ENCODE measurements around the gene NPHP3. TPM values are rescaled to one million over a fixed set of nuclear protein-coding genes. Genes with fewer than 3 reads are reported as not detected.

NPHP3 gene
- total and polyA plus RNA-seq, 2 experiments from 2014 or later: 11.6 to 27.2 TPM

DNA sequence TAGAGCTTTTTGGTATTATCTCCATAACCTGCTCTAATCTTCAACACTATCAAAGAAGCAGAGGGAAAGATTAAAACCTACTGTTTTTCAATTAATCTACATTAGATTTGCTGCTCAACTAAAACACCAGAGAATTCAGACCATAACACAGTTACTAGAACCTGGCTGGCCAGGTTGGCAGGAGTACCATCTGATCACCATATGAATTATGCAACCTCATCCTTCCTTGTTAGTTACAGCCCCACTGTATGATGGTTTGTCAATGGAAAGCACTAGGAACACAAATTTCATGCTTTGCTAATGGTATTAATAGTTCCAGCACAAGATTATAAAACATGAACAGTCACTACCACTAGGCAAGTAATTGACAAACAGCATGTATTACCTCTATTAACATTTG, 5.8 kb downstream of the NPHP3 start:
- no peak for TF ChIP-seq EZH2 (IDR thresholded peaks at IDR 0.05; ENCODE audit: insufficient read depth, poor library complexity, severe bottlenecking)
- TF ChIP-seq EZH2phosphoT487 (IDR thresholded peaks at IDR 0.05; ENCODE audit: insufficient read depth, low read depth): no peak
- H4K20me1 ChIP-seq (ENCODE audit: insufficient read depth): 0 out of 2 replicates have a peak, but pooled peaks cover 4% of the 10 kb centered on the region
- in situ Hi-C loops (cut with MboI): loop anchor here (25.0 kb wide), 1 partner anchor 896 kb away; no protein-coding TSS in a partner anchor
- no peaks in the 10 kb centered on the region for H3F3A ChIP-seq (ENCODE audit: insufficient read depth)
- H3K9me2 ChIP-seq (ENCODE audit: insufficient read depth): no peaks in the 10 kb centered on the region
- H3K4me2 ChIP-seq (ENCODE audit: unreplicated experiment): no peak overlapping the region
- no peak overlapping the region for H2AFZ ChIP-seq
- H3K4me3 ChIP-seq: no peak overlapping the region
- no peaks in the 10 kb centered on the region for H3K9me3 ChIP-seq (ENCODE audit: low read depth)
- H3K79me2 ChIP-seq (ENCODE audit: insufficient read depth): peaks cover 53% of the 10 kb centered on the region
- peaks cover 14% of the 10 kb centered on the region; the same call in 1 of the 2 replicates for H3K4me1 ChIP-seq (ENCODE audit: insufficient read depth)
- H3K27me3 ChIP-seq (replicated peaks; ENCODE audit: insufficient read depth): no peaks in the 10 kb centered on the region
- H3K36me3 ChIP-seq (ENCODE audit: low read depth): peaks cover 35% of the 10 kb centered on the region
- H3K27ac ChIP-seq: no peak overlapping the region
- no peak overlapping the region for H3K9ac ChIP-seq
- no peak for DNase-seq

- no peaks in the 10 kb centered on the region for H3K27me3 ChIP-seq (replicated peaks; ENCODE audit: insufficient read depth)
- TF ChIP-seq EZH2phosphoT487 (IDR thresholded peaks at IDR 0.05; ENCODE audit: insufficient read depth, low read depth) (no peak), EZH2 (IDR thresholded peaks at IDR 0.05; ENCODE audit: insufficient read depth, poor library complexity, severe bottlenecking) (no peak)
- H3K79me2 ChIP-seq (ENCODE audit: insufficient read depth): peaks cover 31% of the 10 kb centered on the region
- no peak overlapping the region for H3K4me3 ChIP-seq
- no peaks in the 10 kb centered on the region; the same call in 1 of the 2 replicates for H3K4me1 ChIP-seq (ENCODE audit: insufficient read depth)
- peaks cover 35% of the 10 kb centered on the region for H3K36me3 ChIP-seq (ENCODE audit: low read depth)
- H3F3A ChIP-seq (ENCODE audit: insufficient read depth): no peaks in the 10 kb centered on the region
- H3K27ac ChIP-seq: no peak overlapping the region
- 90 to 91% methylated on average over 5 of the region's 5 CpGs for WGBS, 2 experiments (ENCODE audit: low coverage in 1 of 2, low lambda C conversion rate in 2 of 2, missing lambda C conversion rate in 2 of 2)
- no peak overlapping the region for H3K9ac ChIP-seq
- H3K9me2 ChIP-seq (ENCODE audit: insufficient read depth): no peaks in the 10 kb centered on the region
- in situ Hi-C loops (cut with MboI): loop anchor here (25.0 kb wide), 1 partner anchor 898 kb away; no protein-coding TSS in a partner anchor
- no peaks in the 10 kb centered on the region for H4K20me1 ChIP-seq (ENCODE audit: insufficient read depth)
- no peak overlapping the region for H3K4me2 ChIP-seq (ENCODE audit: unreplicated experiment)
- no peaks in the 10 kb centered on the region for H3K9me3 ChIP-seq (ENCODE audit: low read depth)
- no peak overlapping the region for H2AFZ ChIP-seq
- no peak for DNase-seq
Observed at GRCh38 chr3:132713977-132714727, 8.1 kb downstream of the NPHP3 start.

- no peak overlapping the region for H3K4me2 ChIP-seq (ENCODE audit: unreplicated experiment)
- no peaks in the 10 kb centered on the region for H3F3A ChIP-seq (ENCODE audit: insufficient read depth)
- in situ Hi-C loops (cut with MboI): loop anchor here (25.0 kb wide), 1 partner anchor 902 kb away; no protein-coding TSS in a partner anchor
- H4K20me1 ChIP-seq (ENCODE audit: insufficient read depth): no peaks in the 10 kb centered on the region
- H3K27ac ChIP-seq: no peak overlapping the region
- H3K9me2 ChIP-seq (ENCODE audit: insufficient read depth): no peaks in the 10 kb centered on the region
- H3K79me2 ChIP-seq (ENCODE audit: insufficient read depth): peaks cover 2% of the 10 kb centered on the region; the same call in 1 of the 2 replicates
- H3K36me3 ChIP-seq (ENCODE audit: low read depth): peaks cover 41% of the 10 kb centered on the region
- WGBS, 2 experiments (ENCODE audit: low coverage in 1 of 2, low lambda C conversion rate in 2 of 2, missing lambda C conversion rate in 2 of 2): 94 to 95% methylated on average over 6 of the region's 6 CpGs
- H3K27me3 ChIP-seq (replicated peaks; ENCODE audit: insufficient read depth): no peaks in the 10 kb centered on the region
- no peak for DNase-seq
- H2AFZ ChIP-seq: no peak overlapping the region
- H3K4me1 ChIP-seq (ENCODE audit: insufficient read depth): no peaks in the 10 kb centered on the region
- no peak overlapping the region for H3K4me3 ChIP-seq
- no peak overlapping the region for H3K9ac ChIP-seq
- TF ChIP-seq EZH2 (IDR thresholded peaks at IDR 0.05; ENCODE audit: insufficient read depth, poor library complexity, severe bottlenecking): no peak
- TF ChIP-seq EZH2phosphoT487 (IDR thresholded peaks at IDR 0.05; ENCODE audit: insufficient read depth, low read depth): no peak
- H3K9me3 ChIP-seq (ENCODE audit: low read depth): no peaks in the 10 kb centered on the region
Observed at GRCh38 chr3:132710311-132710710, 11.9 kb downstream of the NPHP3 start.

DNA sequence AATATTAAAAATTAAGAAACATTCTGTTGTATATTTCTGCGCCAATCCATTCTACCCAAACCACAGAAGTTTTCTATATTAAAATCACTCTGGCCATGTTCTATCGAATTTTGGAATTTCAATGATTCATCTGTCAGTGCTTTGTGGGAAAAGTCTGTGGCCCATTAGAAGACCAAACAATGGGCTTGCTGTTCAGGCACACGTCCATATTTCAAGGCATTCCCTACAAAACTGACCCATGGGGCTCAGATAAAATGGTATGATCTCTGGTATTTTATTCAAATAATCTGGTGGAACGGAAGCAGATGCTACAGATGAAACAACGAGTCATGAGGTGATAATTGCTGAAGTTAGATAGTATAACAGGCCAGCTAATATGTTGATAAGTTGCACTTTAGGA, 12.4 kb downstream of the NPHP3 start:
- no peaks in the 10 kb centered on the region for H3F3A ChIP-seq (ENCODE audit: insufficient read depth)
- no peak overlapping the region for H3K9ac ChIP-seq
- DNase-seq: no peak
- H3K9me3 ChIP-seq (ENCODE audit: low read depth): no peaks in the 10 kb centered on the region
- no peak for TF ChIP-seq EZH2 (IDR thresholded peaks at IDR 0.05; ENCODE audit: insufficient read depth, poor library complexity, severe bottlenecking)
- no peak for TF ChIP-seq EZH2phosphoT487 (IDR thresholded peaks at IDR 0.05; ENCODE audit: insufficient read depth, low read depth)
- no peak overlapping the region for H2AFZ ChIP-seq
- in situ Hi-C loops (cut with MboI): loop anchor here (25.0 kb wide), 1 partner anchor 903 kb away; no protein-coding TSS in a partner anchor
- 88% methylated on average over 5 of the region's 5 CpGs for WGBS, 2 experiments (ENCODE audit: low coverage in 1 of 2, low lambda C conversion rate in 2 of 2, missing lambda C conversion rate in 2 of 2)
- no peak overlapping the region for H3K27ac ChIP-seq
- no peak overlapping the region for H3K4me2 ChIP-seq (ENCODE audit: unreplicated experiment)
- no peak overlapping the region for H3K4me3 ChIP-seq
- no peaks in the 10 kb centered on the region for H3K9me2 ChIP-seq (ENCODE audit: insufficient read depth)
- H3K27me3 ChIP-seq (replicated peaks; ENCODE audit: insufficient read depth): no peaks in the 10 kb centered on the region
- H3K36me3 ChIP-seq (ENCODE audit: low read depth): peaks cover 45% of the 10 kb centered on the region
- no peaks in the 10 kb centered on the region for H3K79me2 ChIP-seq (ENCODE audit: insufficient read depth)
- no peaks in the 10 kb centered on the region for H4K20me1 ChIP-seq (ENCODE audit: insufficient read depth)
- no peaks in the 10 kb centered on the region for H3K4me1 ChIP-seq (ENCODE audit: insufficient read depth)
